H1 (cell line): Measurements from ENCODE around the gene FGF11. TPM values are rescaled to one million over a fixed set of nuclear protein-coding genes. Genes with fewer than 3 reads are reported as not detected.

ENCODE experiments used
- CTCF ChIA-PET: fragments of 300-600 bp; sonication (Branson Sonifier 250); formaldehyde crosslinking; loops from one replicate; lab custom pipeline; 2021; ENCODE audit not compliant: partially characterized antibody; lab: Charles Lee
- POLR2A ChIA-PET: fragments of 300-600 bp; sonication (Branson Sonifier 250); formaldehyde crosslinking; loops from one replicate; lab custom pipeline; 2021; ENCODE audit warnings: inconsistent platforms; ENCODE audit not compliant: partially characterized antibody; lab: Charles Lee
- DNase-seq, 2 experiments: peaks; one replicate each; pipeline versions ENCODE4 v3.0.0 to v3.0.0-alpha.2; 2010 to 2022; ENCODE audit warnings: low spot score in 2 of 2, low read depth in 1 of 2, mixed read lengths in 1 of 2
- FAIRE-seq: peaks from 2 replicates; lab custom pipeline; 2011; peaks lifted over from hg19 to GRCh38; lab: Jason Lieb, UNC
- H2AFZ ChIP-seq: 2 replicates; pipeline ENCODE4 v1.8.1; 2012; ENCODE audit warnings: low read length, inconsistent platforms
- H2AK5ac ChIP-seq: 2 replicates; pipeline ENCODE4 v1.6.1; 2013; ENCODE audit warnings: low read depth, low read length
- H2BK120ac ChIP-seq: replicated peaks from 2 replicates; pipeline ENCODE3; 2013; ENCODE audit warnings: low read depth, low read length, inconsistent platforms
- H2BK12ac ChIP-seq: 2 replicates; pipeline ENCODE4 v1.6.1; 2013; ENCODE audit warnings: low read depth, low read length
- H2BK15ac ChIP-seq: 2 replicates; pipeline ENCODE4 v1.6.1; 2013; ENCODE audit warnings: low read length
- H2BK20ac ChIP-seq: 2 replicates; pipeline ENCODE4 v1.6.1; 2013; ENCODE audit warnings: low read length
- H2BK5ac ChIP-seq: 2 replicates; pipeline ENCODE4 v1.6.1; 2013; ENCODE audit warnings: low read depth, low read length
- H3K14ac ChIP-seq: 2 replicates; pipeline ENCODE4 v1.6.1; 2013; ENCODE audit warnings: inconsistent platforms; ENCODE audit not compliant: insufficient read length
- H3K18ac ChIP-seq: 2 replicates; pipeline ENCODE4 v1.6.1; 2013; ENCODE audit warnings: low read length; ENCODE audit errors: extremely low read depth
- H3K23ac ChIP-seq: 2 replicates; pipeline ENCODE4 v1.6.1; 2013; ENCODE audit warnings: inconsistent platforms; ENCODE audit not compliant: insufficient read length
- H3K23me2 ChIP-seq: 2 replicates; pipeline ENCODE4 v1.6.1; 2013; ENCODE audit warnings: low read depth, low read length
- H3K27ac ChIP-seq: 2 replicates; pipeline ENCODE4 v1.6.1; 2011; ENCODE audit warnings: low read depth, low read length, inconsistent platforms
- H3K27me3 ChIP-seq, 4 experiments: replicated peaks in 1 of 4; 1 replicate in 1 of 4; 2 replicates in 3 of 4; pipeline versions ENCODE4 v1.6.1 to v1.8.1; 2011 to 2013; ENCODE audit warnings: low read length in 3 of 4, mild to moderate bottlenecking in 3 of 4, inconsistent platforms in 2 of 4, mixed read lengths in 2 of 4, moderate library complexity in 1 of 4; ENCODE audit not compliant: control insufficient read depth in 3 of 4, insufficient read depth in 3 of 4; ENCODE audit errors: extremely low read depth in 1 of 4
- H3K36me3 ChIP-seq, 4 experiments: 2 replicates each; pipeline versions ENCODE4 v1.6.1 to v1.8.1; 2011 to 2013; ENCODE audit warnings: mild to moderate bottlenecking in 4 of 4, low read length in 3 of 4, moderate library complexity in 2 of 4, control low read depth in 1 of 4, inconsistent platforms in 1 of 4; ENCODE audit not compliant: insufficient read depth in 4 of 4, control insufficient read depth in 2 of 4
- H3K4ac ChIP-seq: replicated peaks from 2 replicates; pipeline ENCODE3; 2013; ENCODE audit warnings: low read length, low read depth, mixed read lengths, inconsistent platforms; ENCODE audit not compliant: insufficient read length
- H3K4me1 ChIP-seq, 4 experiments: replicated peaks in 1 of 4; 1 replicate in 1 of 4; 2 replicates in 3 of 4; pipeline versions ENCODE4 v1.6.1 to v1.8.1; 2011 to 2013; ENCODE audit warnings: low read length in 3 of 4, inconsistent platforms in 2 of 4, mixed read lengths in 1 of 4; ENCODE audit not compliant: insufficient read depth in 4 of 4, control insufficient read depth in 3 of 4
- H3K4me2 ChIP-seq, 2 experiments: 2 replicates each; pipeline versions ENCODE4 v1.6.1 to v1.8.1; 2011 to 2013; ENCODE audit warnings: low read depth in 2 of 2, low read length in 2 of 2, control low read depth in 1 of 2, inconsistent platforms in 1 of 2, mild to moderate bottlenecking in 1 of 2; ENCODE audit not compliant: insufficient read depth in 1 of 2
- H3K4me3 ChIP-seq, 4 experiments: fragments of 200-600, 300-600 bp in 1 of 4; sonication (generic), shearing (Covaris generic), sonication (Bioruptor Twin) in 1 of 4; 2 replicates each; pipeline versions ENCODE4 v1.5.1 to v1.8.1; 2011 to 2016; ENCODE audit warnings: low read length in 4 of 4, low read depth in 3 of 4, control low read depth in 2 of 4, inconsistent platforms in 2 of 4, mild to moderate bottlenecking in 2 of 4, mixed read lengths in 1 of 4, moderate library complexity in 1 of 4; ENCODE audit not compliant: insufficient read depth in 2 of 4; ENCODE audit errors: extremely low read depth in 1 of 4
- H3K56ac ChIP-seq: replicated peaks from 2 replicates; pipeline ENCODE3; 2013; ENCODE audit warnings: low read depth, mild to moderate bottlenecking, mixed read lengths, low read length, inconsistent platforms; ENCODE audit not compliant: insufficient read length
- H3K79me1 ChIP-seq: 2 replicates; pipeline ENCODE4 v1.6.1; 2013; ENCODE audit warnings: low read depth, low read length, control low read depth
- H3K79me2 ChIP-seq, 2 experiments: 2 replicates each; pipeline versions ENCODE4 v1.6.1 to v1.8.1; 2012 to 2013; ENCODE audit warnings: low read length in 2 of 2, mild to moderate bottlenecking in 2 of 2, inconsistent platforms in 1 of 2; ENCODE audit not compliant: insufficient read depth in 2 of 2, control insufficient read depth in 1 of 2
- H3K9ac ChIP-seq, 4 experiments: replicated peaks in 1 of 4; 1 replicate in 1 of 4; 2 replicates in 3 of 4; pipeline versions ENCODE4 v1.6.1 to v1.8.1; 2011 to 2013; ENCODE audit warnings: low read depth in 3 of 4, low read length in 3 of 4, control low read depth in 2 of 4, mild to moderate bottlenecking in 2 of 4, moderate library complexity in 2 of 4, inconsistent platforms in 1 of 4; ENCODE audit errors: extremely low read depth in 1 of 4
- H3K9me3 ChIP-seq, 2 experiments: 2 replicates each; pipeline versions ENCODE4 v1.6.1 to v1.8.1; 2012 to 2013; ENCODE audit warnings: mild to moderate bottlenecking in 2 of 2, moderate library complexity in 2 of 2, control low read depth in 1 of 2, inconsistent platforms in 1 of 2, low read depth in 1 of 2, low read length in 1 of 2, mixed read lengths in 1 of 2; ENCODE audit not compliant: insufficient read depth in 2 of 2
- H4K20me1 ChIP-seq, 2 experiments: replicated peaks in 1 of 2; 2 replicates each; pipeline versions ENCODE3 to v1.8.1; 2011 to 2013; ENCODE audit warnings: inconsistent platforms in 2 of 2, low read length in 2 of 2, mild to moderate bottlenecking in 1 of 2; ENCODE audit not compliant: insufficient read depth in 2 of 2, control insufficient read depth in 1 of 2
- H4K5ac ChIP-seq: 2 replicates; pipeline ENCODE4 v1.6.1; 2013; ENCODE audit warnings: low read length, low read depth, mixed read lengths, inconsistent platforms; ENCODE audit not compliant: insufficient read length
- H4K8ac ChIP-seq: 2 replicates; pipeline ENCODE4 v1.8.0; 2013; ENCODE audit warnings: mild to moderate bottlenecking, moderate library complexity, low read length, inconsistent platforms; ENCODE audit not compliant: insufficient read depth; ENCODE audit errors: extremely low read depth
- H4K91ac ChIP-seq: replicated peaks from 2 replicates; pipeline ENCODE3; 2013; ENCODE audit warnings: low read length, mixed read lengths, inconsistent platforms; ENCODE audit not compliant: insufficient read length
- BCL11A ChIP-seq, 2 experiments: IDR thresholded peaks; one replicate each; pipeline ENCODE4 v1.6.1; 2011; ENCODE audit warnings: low read depth in 2 of 2, low read length in 2 of 2, mild to moderate bottlenecking in 2 of 2
- CTCF ChIP-seq, 3 experiments: IDR thresholded peaks; 1 replicate in 2 of 3; 2 replicates in 1 of 3; pipeline versions ENCODE4 v1.5.1 to v1.6.1; 2011; ENCODE audit warnings: low read length in 3 of 3, mild to moderate bottlenecking in 3 of 3, inconsistent platforms in 2 of 3, low read depth in 1 of 3, moderate library complexity in 1 of 3; ENCODE audit not compliant: insufficient read depth in 1 of 3; ENCODE audit errors: control extremely low read depth in 1 of 3
- MAFK ChIP-seq: IDR thresholded peaks from 2 replicates; pipeline ENCODE4 v1.6.1; 2012; ENCODE audit warnings: low read depth, mild to moderate bottlenecking, improper control_type of control experiment, low read length
- SP4 ChIP-seq: IDR thresholded peaks from 2 replicates; pipeline ENCODE4 v1.6.1; 2012; ENCODE audit warnings: low read length, inconsistent platforms
- TAF7 ChIP-seq: optimal IDR thresholded peaks from 2 replicates; pipeline ENCODE3; 2011; ENCODE audit warnings: low read depth, mild to moderate bottlenecking, inconsistent platforms, low read length, moderate library complexity, borderline replicate concordance
- WGBS, 2 experiments: shearing (Covaris generic) in 1 of 2; methylation state at CpG; one replicate each; pipeline versions ENCODE4 v1.1.6 to v1.1.7; 2013 to 2015; ENCODE audit warnings: low lambda C conversion rate in 2 of 2, mixed read lengths in 2 of 2, inconsistent platforms in 1 of 2, low coverage in 1 of 2, missing lambda C conversion rate in 1 of 2; ENCODE audit not compliant: insufficient replicate concordance in 2 of 2, insufficient coverage in 1 of 2, insufficient read length in 1 of 2; ENCODE audit errors: extremely low coverage in 1 of 2, missing lambda C conversion rate in 1 of 2; 5-methylcytosine and 5-hydroxymethylcytosine counted together
- polyA plus RNA-seq, 7 experiments: library from polyadenylated mRNA; depleted of rRNA in 3 of 7; stranded (reverse) in 5 of 7; unstranded in 2 of 7; fragments of >200 nt in 5 of 7; fragments of 200-250 nt in 2 of 7; gene quantifications; 1 replicate in 5 of 7; 2 replicates in 1 of 7; 4 replicates in 1 of 7; pipeline versions ENCODE4 v1.2.1 to v1.2.3, GENCODE V29; 2011 to 2013; ENCODE audit warnings: missing spikeins in 2 of 7, mixed read lengths in 2 of 7
- total RNA-seq: library from RNA; stranded (reverse); fragmentation: NEBNext Ultra II Directional; extraction: Animal tissue kit (Norgen Biotek cat#: 25700); gene quantifications from 2 replicates; pipeline ENCODE4 v1.2.1, GENCODE V29; 2021
- TF ChIP-seq, protein P1 (sequence below): IDR thresholded peaks from 2 replicates; pipeline ENCODE4 v1.6.1; 2012; ENCODE audit warnings: inconsistent platforms

The FGF11 gene
- total and polyA plus RNA-seq, 2 of the 8 experiments (the other 6 are each of a cell fraction or from before 2014, with no cell fraction given), result 11.8 to 26.1 TPM

DNA sequence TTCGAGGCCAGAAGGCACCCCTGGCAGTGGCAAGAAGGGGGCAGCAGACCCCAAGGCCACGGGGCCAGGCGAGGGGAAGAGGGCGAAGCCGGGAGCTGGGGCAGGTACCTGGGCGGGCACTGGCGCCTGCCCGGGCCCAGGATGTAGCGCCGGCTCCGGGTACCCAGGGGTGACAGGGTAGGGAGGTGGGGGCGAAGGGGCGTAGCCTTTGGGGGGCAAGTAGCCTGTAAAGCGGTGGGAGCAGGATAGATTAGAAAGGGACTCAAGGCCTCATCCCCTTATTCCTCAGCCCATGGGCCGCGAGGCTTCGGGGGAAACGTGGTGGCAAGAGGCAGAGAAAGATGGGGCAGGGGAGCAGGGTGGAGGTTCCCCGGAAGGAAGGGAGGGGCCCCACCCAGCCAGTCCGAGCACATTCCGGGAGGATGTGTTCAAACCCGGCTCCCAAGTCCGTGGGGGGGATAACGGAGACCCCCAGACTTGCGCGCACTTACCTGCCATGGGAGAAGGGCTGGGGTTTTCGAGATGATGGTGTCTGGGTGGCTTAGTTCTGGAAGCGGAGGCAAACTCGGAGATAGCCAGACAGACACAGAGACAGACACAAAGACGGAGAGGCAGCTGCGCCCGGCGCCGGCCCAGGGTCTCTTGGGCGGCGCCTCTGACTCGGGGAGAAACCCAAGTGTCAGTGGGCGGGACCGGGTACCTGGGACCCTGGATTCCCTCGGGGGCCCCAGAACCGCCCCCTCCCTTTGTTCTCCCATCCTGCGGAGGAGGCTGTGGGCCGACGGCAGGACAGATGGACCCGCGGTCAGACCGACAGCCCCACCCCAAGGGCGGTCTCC is 45.5 kb upstream of the FGF11 start:
- Histone ChIP-seq H3K4me1 (peaks cover 0 to 9% (median 3%) of the 10 kb centered on the region in 4 experiments; a peak in 6 of 7 replicates), H3K23ac (no peak overlapping the region), H3K4ac (no peak overlapping the region), H3K79me1 (no peaks in the 10 kb centered on the region; the same call in 1 of the 2 replicates), H3K9me3 (no peaks in the 10 kb centered on the region), H3K27me3 (no peaks in the 10 kb centered on the region), H2BK120ac (no peak overlapping the region), H4K8ac (no peak overlapping the region; the same call in 1 of the 2 replicates), H3K36me3 (peaks cover 0 to 24% (median 10%) of the 10 kb centered on the region in 4 experiments; a peak in 5 of 8 replicates), H3K14ac (no peak overlapping the region), H3K18ac (peak overlapping the region; percentile 90), H2BK20ac (no peak overlapping the region), H3K23me2 (peaks cover 14% of the 10 kb centered on the region; the same call in 1 of the 2 replicates), H2BK15ac (no peak overlapping the region), H3K56ac (peak overlapping the region; percentile 40), H2AK5ac (no peak overlapping the region), H2AFZ (no peak overlapping the region; the same call in 1 of the 2 replicates), H4K5ac (peak overlapping the region; percentile 67), H3K4me2 (peak overlapping the region; percentile 91 to 95), H3K4me3 (peak overlapping the region; percentile 69 to 83 (median 72)), H3K79me2 (no peaks in the 10 kb centered on the region), H4K91ac (no peak overlapping the region), H3K9ac (peak overlapping the region in 2 of 4 experiments; percentile 5 to 26; a peak in 1 of 7 replicates), H2BK5ac (peak overlapping the region; percentile 75; the same call in 1 of the 2 replicates), H2BK12ac (no peak overlapping the region), H3K27ac (no peak overlapping the region), H4K20me1 (peaks cover under 1 to 8% of the 10 kb centered on the region in 2 experiments)
- ChIA-PET POLR2A (interaction anchor here (0.9 to 4.9 kb wide), 9 partner anchors 9 to 159 kb away, joined by 3 to 29 read pairs (median 4); partner anchors contain the start of genes TMEM256 and TNK1), CTCF (interaction anchor here (0.6 to 2.6 kb wide), 12 partner anchors 10 to 196 kb away, joined by 3 to 9 read pairs (median 4); partner anchors contain the start of genes KCTD11, SOX15 and SPEM1)
- FAIRE-seq (no peak), DNase-seq (peak in 1 of 2 experiments; percentile 78)
- WGBS, 2 experiments, result 3% methylated on average over 32 of the region's 48 CpGs; no CpG with 5 or more reads in 1 of the 2 experiments
- TF ChIP-seq CTCF (IDR thresholded peaks at IDR 0.05; ENCODE audit: control extremely low read depth in 1 of 3, insufficient read depth in 1 of 3, low read depth in 1 of 3, low read length in 3 of 3), result peak; percentile 66 to 69 (median 68)
- no peak for TF ChIP-seq MAFK
- no peak for TF ChIP-seq TAF7
- TF ChIP-seq, protein P1, sequence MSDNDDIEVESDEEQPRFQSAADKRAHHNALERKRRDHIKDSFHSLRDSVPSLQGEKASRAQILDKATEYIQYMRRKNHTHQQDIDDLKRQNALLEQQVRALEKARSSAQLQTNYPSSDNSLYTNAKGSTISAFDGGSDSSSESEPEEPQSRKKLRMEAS, result peak; percentile 80; the same call in 1 of the 2 replicates
- TF ChIP-seq BCL11A (IDR thresholded peaks at IDR 0.05; ENCODE audit: low read depth in 2 of 2, low read length in 2 of 2), result no peak
- no peak for TF ChIP-seq SP4
